Measurements from ENCODE around the gene PCNX1. TPM values are rescaled to one million over a fixed set of nuclear protein-coding genes. Genes with fewer than 3 reads are reported as not detected.
"Not testable (repeated sequence)": the region's sequence is repeated elsewhere in the genome, so short reads cannot be mapped to it uniquely, and the experiment has no call there.

Gene PCNX1
- total and polyA plus RNA-seq, 12 donors: 11.3 to 196 (median 106) TPM

DNA sequence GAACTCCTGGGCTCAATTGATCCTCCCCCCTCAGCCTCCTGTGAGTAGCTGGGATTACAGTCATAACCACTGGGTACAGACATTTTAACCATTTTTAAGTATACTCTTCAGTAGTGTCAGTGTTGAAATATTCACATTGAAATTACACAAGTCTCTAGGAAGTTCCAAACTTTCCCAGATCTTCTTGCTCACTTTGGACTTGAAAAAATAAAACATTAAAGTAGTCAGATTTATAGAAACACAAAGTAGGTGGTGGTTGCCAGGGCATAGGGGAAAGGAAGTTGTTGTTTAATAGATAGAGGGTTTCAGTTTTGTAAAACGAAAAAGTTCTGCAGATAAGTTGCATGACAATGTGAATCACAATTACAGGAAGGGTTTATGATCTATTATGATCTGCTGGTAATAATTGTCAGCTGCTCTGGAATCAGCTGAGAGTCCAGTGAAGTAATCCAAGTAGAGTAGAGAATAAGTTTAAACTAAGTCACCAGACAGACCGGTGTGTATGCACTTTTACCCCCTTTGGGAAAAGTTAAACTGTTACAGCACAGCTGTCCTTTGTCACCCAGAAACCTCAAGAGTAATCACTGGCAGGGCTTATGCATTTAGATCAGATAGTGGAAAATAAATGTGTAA is 27.4 kb downstream of the PCNX1 start:
- 3 to 11% (median 6%) methylated on average over 2 of the region's 2 CpGs for WGBS, 4 donors
- peak overlapping the region in 4 of 5 donors; percentile 31 to 66 (median 61) for H3K27ac ChIP-seq
- intact Hi-C loops (cut with DNase I): no loop called here
- H3K4me1 ChIP-seq (replicated peaks in 1 of 2): peaks cover 20 to 45% of the 10 kb centered on the region in 2 donors
- H3K9me3 ChIP-seq (replicated peaks in 1 of 3): no peaks in the 10 kb centered on the region
- H3K27me3 ChIP-seq: no peaks in the 10 kb centered on the region
- DNase-seq: no peak
- no peak overlapping the region for H3K4me3 ChIP-seq
- peak in 1 of 2 donors; percentile 16 for TF ChIP-seq POLR2A (IDR thresholded peaks at IDR 0.05)
- TF ChIP-seq CTCF (IDR thresholded peaks at IDR 0.05): no peak
- H3K36me3 ChIP-seq (replicated peaks in 1 of 2): no peaks in the 10 kb centered on the region

DNA sequence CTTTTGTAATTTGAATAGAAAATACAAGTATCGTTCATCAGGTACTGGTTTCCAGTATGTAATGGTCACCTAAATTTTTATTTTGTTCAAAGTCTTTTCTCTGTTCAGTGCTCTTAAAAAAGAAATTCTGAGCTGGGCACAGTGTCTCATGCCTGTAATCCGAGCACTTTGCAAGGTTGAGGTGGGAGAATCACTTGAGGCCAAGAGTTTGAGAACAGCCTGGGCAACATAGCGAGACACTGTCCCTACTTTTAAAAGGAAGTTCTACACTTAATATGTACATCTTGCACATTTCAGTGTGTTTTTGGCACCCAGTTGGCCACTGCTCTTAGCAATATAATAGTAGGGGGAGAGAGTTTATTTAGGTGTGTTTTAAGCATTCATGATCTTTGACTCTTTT is 27.9 kb downstream of the PCNX1 start:
- Histone ChIP-seq H3K4me3 (no peak overlapping the region), H3K27ac (peak overlapping the region in 4 of 5 donors; percentile 1 to 66 (median 61)), H3K9me3 (replicated peaks in 1 of 3) (no peaks in the 10 kb centered on the region), H3K27me3 (no peaks in the 10 kb centered on the region), H3K36me3 (replicated peaks in 1 of 2) (no peaks in the 10 kb centered on the region), H3K4me1 (replicated peaks in 1 of 2) (peaks cover 16 to 40% of the 10 kb centered on the region in 2 donors)
- DNase-seq: no peak
- no peak for TF ChIP-seq POLR2A (IDR thresholded peaks at IDR 0.05)
- no peak for TF ChIP-seq CTCF (IDR thresholded peaks at IDR 0.05)
- intact Hi-C loops (cut with DNase I): no loop called here
- 53 to 57% (median 54%) methylated on average over 3 of the region's 3 CpGs for WGBS, 4 donors

DNA sequence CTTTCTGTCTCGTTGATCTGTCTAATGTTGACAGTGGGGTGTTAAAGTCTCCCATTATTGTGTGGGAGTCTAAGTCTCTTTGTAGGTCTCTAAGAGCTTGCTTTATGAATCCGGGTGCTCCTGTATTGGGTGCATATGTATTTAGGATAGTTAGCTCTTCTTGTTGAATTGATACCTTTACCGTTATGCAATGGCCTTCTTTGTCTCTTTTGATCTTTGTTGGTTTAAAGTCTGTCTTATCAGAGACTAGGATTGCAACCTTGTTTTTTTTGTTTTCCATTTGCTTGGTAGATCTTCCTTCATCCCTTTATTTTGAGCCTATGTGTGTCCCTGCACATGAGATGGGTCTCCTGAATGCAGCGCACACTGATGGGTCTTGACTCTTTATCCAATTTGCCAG is 32.4 kb downstream of the PCNX1 start:
- WGBS, 4 donors: 78 to 81% (median 79%) methylated on average over 3 to 4 of the region's 4 CpGs
- H3K27ac ChIP-seq; H3K36me3 ChIP-seq (replicated peaks in 1 of 2); DNase-seq; H3K4me3 ChIP-seq; intact Hi-C loops (cut with DNase I); H3K27me3 ChIP-seq: not testable (repeated sequence)
- H3K9me3 ChIP-seq (replicated peaks in 1 of 3): peaks cover 0 to 12% (median 0%) of the 10 kb centered on the region in 3 donors
- H3K4me1 ChIP-seq (replicated peaks in 1 of 2): peaks cover 7 to 13% of the 10 kb centered on the region in 2 donors

GRCh38 chr14:70941637-70942341 is 34.5 kb downstream of the PCNX1 start:
- intact Hi-C loops (cut with DNase I): not testable (repeated sequence)

GRCh38 chr14:70942342-70942706 is 35.1 kb downstream of the PCNX1 start:
- H3K36me3 ChIP-seq (replicated peaks in 1 of 2): no peaks in the 10 kb centered on the region
- H3K4me3 ChIP-seq: no peak overlapping the region
- peaks cover 0 to 12% (median 0%) of the 10 kb centered on the region in 3 donors for H3K9me3 ChIP-seq (replicated peaks in 1 of 3)
- no peak overlapping the region for H3K27ac ChIP-seq
- H3K27me3 ChIP-seq: no peaks in the 10 kb centered on the region
- H3K4me1 ChIP-seq (replicated peaks in 1 of 2): no peaks in the 10 kb centered on the region
- intact Hi-C loops (cut with DNase I): no loop called here
- TF ChIP-seq CTCF (IDR thresholded peaks at IDR 0.05) (no peak), POLR2A (IDR thresholded peaks at IDR 0.05) (no peak)
- DNase-seq: no peak

More at GRCh38 chr14:70941637-70942341, 34.5 kb downstream of the PCNX1 start:
- peaks cover 0 to 12% (median 0%) of the 10 kb centered on the region in 3 donors for H3K9me3 ChIP-seq (replicated peaks in 1 of 3)
- not testable (repeated sequence) for DNase-seq; H3K27ac ChIP-seq; H3K4me1 ChIP-seq (replicated peaks in 1 of 2); H3K36me3 ChIP-seq (replicated peaks in 1 of 2); H3K27me3 ChIP-seq; H3K4me3 ChIP-seq
- 89 to 92% (median 92%) methylated on average over 13 to 15 of the region's 15 CpGs for WGBS, 4 donors

DNA sequence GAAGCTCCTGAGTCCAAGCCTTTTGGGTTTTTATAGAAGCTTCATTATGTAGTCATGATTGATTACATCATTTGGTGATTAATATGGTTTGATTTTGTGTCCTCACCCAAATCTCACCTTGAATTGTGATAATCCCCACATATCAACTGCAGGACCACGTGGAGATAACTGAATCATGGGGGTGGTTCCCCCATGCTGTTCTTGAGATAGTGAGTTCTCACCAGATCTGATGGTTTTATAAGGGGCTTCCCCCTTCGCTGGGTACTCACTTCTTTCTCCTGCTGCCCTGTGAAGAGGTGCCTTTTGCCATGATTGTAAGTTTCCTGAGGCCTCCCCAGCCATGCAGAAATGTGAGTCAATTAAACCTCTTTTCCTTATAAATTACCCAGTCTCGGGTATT is 35.5 kb downstream of the PCNX1 start:
- H3K27ac ChIP-seq; H3K4me3 ChIP-seq; H3K4me1 ChIP-seq (replicated peaks in 1 of 2); DNase-seq; intact Hi-C loops (cut with DNase I); H3K36me3 ChIP-seq (replicated peaks in 1 of 2); H3K27me3 ChIP-seq: not testable (repeated sequence)
- H3K9me3 ChIP-seq (replicated peaks in 1 of 3): peaks cover 0 to 12% (median 0%) of the 10 kb centered on the region in 3 donors
- WGBS, 4 donors: 82 to 86% (median 85%) methylated on average over 3 of the region's 3 CpGs

All from adrenal gland (tissue), 12 donors.